ENCODE data around the gene GRM1.

The GRM1 gene

GRCh38 chr6:146190581-146190980 is 161.7 kb downstream of the GRM1 start:
- no peak overlapping the region for H3K27ac ChIP-seq
- TF ChIP-seq CTCF (conservative IDR thresholded peaks at IDR 0.05) = no peak
- no peak for TF ChIP-seq ZFX (IDR thresholded peaks at IDR 0.05)

- no peak overlapping the region for H3K27ac ChIP-seq
- TF ChIP-seq ZFX (IDR thresholded peaks at IDR 0.05) = no peak
- TF ChIP-seq CTCF (conservative IDR thresholded peaks at IDR 0.05) = no peak
Measured at GRCh38 chr6:146191166-146191565, 162.3 kb downstream of the GRM1 start.

- TF ChIP-seq ZFX (IDR thresholded peaks at IDR 0.05) = no peak
- TF ChIP-seq CTCF (conservative IDR thresholded peaks at IDR 0.05) = no peak
Measured at GRCh38 chr6:146191612-146192011, 162.8 kb downstream of the GRM1 start.

GRCh38 chr6:146194434-146194833 is 165.6 kb downstream of the GRM1 start:
- TF ChIP-seq ZFX (IDR thresholded peaks at IDR 0.05) (no peak), CTCF (conservative IDR thresholded peaks at IDR 0.05) (no peak)
- no peak overlapping the region for H3K27ac ChIP-seq

More at GRCh38 chr6:146191612-146192011, 162.8 kb downstream of the GRM1 start:
- no peak overlapping the region for H3K27ac ChIP-seq

- TF ChIP-seq CTCF (conservative IDR thresholded peaks at IDR 0.05) = no peak
- TF ChIP-seq ZFX (IDR thresholded peaks at IDR 0.05) = no peak
- H3K27ac ChIP-seq = no peak overlapping the region
Measured at GRCh38 chr6:146200176-146200575, 171.3 kb downstream of the GRM1 start.

GRCh38 chr6:146202570-146202969 is 173.7 kb downstream of the GRM1 start:
- TF ChIP-seq CTCF (conservative IDR thresholded peaks at IDR 0.05) (no peak), ZFX (IDR thresholded peaks at IDR 0.05) (no peak)
- H3K27ac ChIP-seq = no peak overlapping the region

- no peak for TF ChIP-seq CTCF (conservative IDR thresholded peaks at IDR 0.05)
- TF ChIP-seq ZFX (IDR thresholded peaks at IDR 0.05) = no peak
- H3K27ac ChIP-seq = no peak overlapping the region
Measured at GRCh38 chr6:146209942-146210341, 181.1 kb downstream of the GRM1 start.

Measured in C4-2B (cell line).